GM21723 (cell line): ENCODE results near the gene GDI1.
"Not testable (repeated sequence)": the region's sequence is repeated elsewhere in the genome, so short reads cannot be mapped to it uniquely, and the experiment has no call there.

Experiments
- ATAC-seq: cut with Tn5 transposase; IDR thresholded peaks from one replicate; pipeline ENCODE4 v1.9.1; 2021; ENCODE audit warnings: mild to moderate bottlenecking, moderate library complexity; ENCODE audit not compliant: unreplicated experiment

GDI1 gene

GRCh38 chrX:154436983-154437752 is at the start of gene GDI1:
Gene GDI1, plus strand, starts transcription at chrX:154437154. Its CDS starts 101 bp downstream, at chrX:154437255.
- no peak for ATAC-seq

- ATAC-seq = peak; percentile 37
These were observed 48.9 kb upstream of the GDI1 start for GRCh38 chrX:154388094-154388493.

- peak; percentile 23 for ATAC-seq
These were observed 48.3 kb upstream of the GDI1 start for GRCh38 chrX:154388649-154389048.

- peak; percentile 67 for ATAC-seq
These were observed 46.9 kb upstream of the GDI1 start for GRCh38 chrX:154389812-154390747.

- ATAC-seq = not testable (repeated sequence)
These were observed 40.6 kb upstream of the GDI1 start for GRCh38 chrX:154396363-154396762.

- ATAC-seq = peak; percentile 53
These were observed 39.7 kb upstream of the GDI1 start for GRCh38 chrX:154396973-154397887.

- peak; percentile 70 for ATAC-seq
These were observed 38.9 kb upstream of the GDI1 start, which contains the start of gene RPL10 for GRCh38 chrX:154397888-154398667. Gene RPL10, plus strand, starts transcription at chrX:154398377. Its CDS starts 143 bp downstream, at chrX:154398520.

GRCh38 chrX:154398668-154399526 is 38.1 kb upstream of the GDI1 start:
- peak; percentile 34 for ATAC-seq

GRCh38 chrX:154399527-154400368 is 37.2 kb upstream of the GDI1 start:
- ATAC-seq = no peak

GRCh38 chrX:154400369-154400817 is 36.6 kb upstream of the GDI1 start:
- ATAC-seq = not testable (repeated sequence)

- ATAC-seq = no peak
These were observed 35.7 kb upstream of the GDI1 start for GRCh38 chrX:154401045-154401799.

GRCh38 chrX:154401918-154402621 is 34.9 kb upstream of the GDI1 start:
- ATAC-seq = no peak

- ATAC-seq = no peak
These were observed 34.3 kb upstream of the GDI1 start for GRCh38 chrX:154402622-154403127.

- no peak for ATAC-seq
These were observed 33.8 kb upstream of the GDI1 start for GRCh38 chrX:154403192-154403591.

- no peak for ATAC-seq
These were observed 33.1 kb upstream of the GDI1 start for GRCh38 chrX:154403858-154404257.

GRCh38 chrX:154404625-154405192 is 32.2 kb upstream of the GDI1 start:
- ATAC-seq = no peak
